Measurements from ENCODE around the gene PXT1. TPM values are rescaled to one million over a fixed set of nuclear protein-coding genes. Genes with fewer than 3 reads are reported as not detected.
A peak's percentile ranks its signal among the peaks of the same experiment; 100 is the strongest.

The PXT1 gene
- total RNA-seq, 2 donors from 2014 or later = 0.24 TPM; not detected in 1

DNA sequence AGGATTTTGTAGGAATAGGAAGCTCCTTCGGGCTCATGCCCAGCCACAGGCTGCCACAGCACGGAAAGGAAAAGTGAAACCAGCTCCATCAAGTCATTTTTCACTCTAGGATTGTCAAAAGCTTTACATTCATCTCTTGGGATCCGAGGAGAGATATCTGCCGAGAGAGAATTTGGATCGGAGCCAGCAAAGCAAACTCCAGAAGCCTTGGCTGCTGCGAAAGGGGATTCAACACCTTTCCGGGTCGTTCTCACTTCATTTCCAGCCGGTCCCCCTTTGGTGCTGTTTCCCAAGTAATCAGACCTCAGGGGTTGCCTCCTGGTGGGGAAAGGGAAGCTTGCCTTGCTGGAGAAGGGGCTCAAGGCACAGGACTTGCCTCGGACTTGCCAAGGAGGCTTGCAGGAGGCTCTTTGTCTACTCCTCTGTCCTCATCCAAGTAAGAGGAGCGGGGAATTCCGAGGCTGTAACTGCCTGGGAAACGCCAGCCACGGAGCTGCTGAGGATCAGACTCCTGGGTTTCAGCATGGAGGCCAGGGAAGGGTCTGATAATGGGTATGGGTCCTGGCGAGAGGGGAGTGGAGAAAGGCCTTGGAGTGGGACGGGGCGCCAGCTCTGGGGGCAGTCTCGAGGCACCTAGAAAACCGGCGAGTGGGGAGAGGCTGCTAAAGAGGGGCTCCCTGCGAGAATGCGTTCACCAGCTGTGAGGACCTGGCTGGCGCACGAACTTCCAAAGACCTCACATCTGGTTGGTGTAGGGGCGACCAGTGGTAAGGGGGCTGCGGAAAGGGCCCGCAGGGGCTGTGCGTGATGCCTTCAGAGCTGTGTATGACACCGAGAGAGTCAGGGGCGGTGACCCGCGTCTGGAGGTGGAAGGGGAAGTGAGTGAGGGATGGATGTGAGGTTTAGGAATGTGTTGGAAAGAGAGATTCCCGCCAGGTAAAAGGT lies 55.9 kb downstream of the PXT1 start:
- Histone ChIP-seq H3K4me1 (peaks cover 0 to 24% of the 10 kb centered on the region in 2 donors), H3K27me3 (no peaks in the 10 kb centered on the region), H3K27ac (peak overlapping the region in 1 of 2 donors; percentile 35), H3K36me3 (no peaks in the 10 kb centered on the region), H3K9me3 (no peaks in the 10 kb centered on the region), H3K4me3 (peak overlapping the region; percentile 41 to 57)
- TF ChIP-seq, protein P1, sequence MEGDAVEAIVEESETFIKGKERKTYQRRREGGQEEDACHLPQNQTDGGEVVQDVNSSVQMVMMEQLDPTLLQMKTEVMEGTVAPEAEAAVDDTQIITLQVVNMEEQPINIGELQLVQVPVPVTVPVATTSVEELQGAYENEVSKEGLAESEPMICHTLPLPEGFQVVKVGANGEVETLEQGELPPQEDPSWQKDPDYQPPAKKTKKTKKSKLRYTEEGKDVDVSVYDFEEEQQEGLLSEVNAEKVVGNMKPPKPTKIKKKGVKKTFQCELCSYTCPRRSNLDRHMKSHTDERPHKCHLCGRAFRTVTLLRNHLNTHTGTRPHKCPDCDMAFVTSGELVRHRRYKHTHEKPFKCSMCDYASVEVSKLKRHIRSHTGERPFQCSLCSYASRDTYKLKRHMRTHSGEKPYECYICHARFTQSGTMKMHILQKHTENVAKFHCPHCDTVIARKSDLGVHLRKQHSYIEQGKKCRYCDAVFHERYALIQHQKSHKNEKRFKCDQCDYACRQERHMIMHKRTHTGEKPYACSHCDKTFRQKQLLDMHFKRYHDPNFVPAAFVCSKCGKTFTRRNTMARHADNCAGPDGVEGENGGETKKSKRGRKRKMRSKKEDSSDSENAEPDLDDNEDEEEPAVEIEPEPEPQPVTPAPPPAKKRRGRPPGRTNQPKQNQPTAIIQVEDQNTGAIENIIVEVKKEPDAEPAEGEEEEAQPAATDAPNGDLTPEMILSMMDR (IDR thresholded peaks at IDR 0.05) = no peak
- DNase-seq (ENCODE audit: low spot score) = no peak

DNA sequence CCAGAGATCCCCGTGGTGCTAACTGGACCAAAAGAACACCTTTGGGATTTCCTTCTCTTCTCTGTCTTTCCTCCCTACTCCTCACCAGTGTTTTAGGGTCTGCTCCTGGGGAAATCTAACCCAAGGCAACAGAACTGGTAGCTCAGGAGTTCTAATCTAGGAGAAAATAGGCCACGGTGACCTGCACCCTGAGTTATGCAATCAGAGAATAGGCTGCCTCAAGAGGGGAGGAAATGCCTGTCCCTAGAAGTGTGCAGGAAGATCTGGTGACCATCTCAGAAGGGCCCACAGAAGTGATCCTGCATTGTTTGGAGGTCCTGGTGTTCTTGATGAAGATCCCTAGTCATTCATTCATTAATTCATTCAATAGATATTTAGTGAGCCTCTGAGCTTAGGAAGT lies 58.6 kb downstream of the PXT1 start:
- peaks cover 0 to 24% of the 10 kb centered on the region in 2 donors for H3K4me1 ChIP-seq

DNA sequence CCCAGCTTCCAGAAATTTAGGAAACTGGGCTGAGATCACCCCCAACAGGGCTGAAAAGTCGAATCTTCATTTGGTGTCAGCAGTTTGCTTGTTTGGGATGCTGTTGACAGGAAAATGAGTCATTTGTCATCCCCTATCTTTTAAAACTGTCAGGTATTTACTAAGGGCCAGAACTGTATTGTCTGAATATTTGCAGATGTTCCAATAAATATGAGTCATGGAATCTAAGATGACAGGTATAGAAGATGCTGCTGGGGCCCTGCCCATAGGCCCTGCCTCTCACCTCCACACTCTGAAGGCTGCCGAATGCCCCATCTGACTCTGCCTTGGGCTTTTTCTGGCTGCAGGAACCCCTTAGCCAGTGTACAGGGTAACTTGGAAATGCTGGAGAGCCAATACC lies 59.0 kb downstream of the PXT1 start:
- DNase-seq (ENCODE audit: low spot score) = no peak
- Histone ChIP-seq H3K4me1 (peaks cover 0 to 24% of the 10 kb centered on the region in 2 donors), H3K27ac (no peak overlapping the region), H3K9me3 (no peaks in the 10 kb centered on the region), H3K36me3 (no peaks in the 10 kb centered on the region), H3K27me3 (no peaks in the 10 kb centered on the region), H3K4me3 (no peak overlapping the region)
- TF ChIP-seq, protein P1 (IDR thresholded peaks at IDR 0.05) = no peak

More for the DNA sequence above, 58.6 kb downstream of the PXT1 start:
- H3K36me3 ChIP-seq = no peaks in the 10 kb centered on the region
- no peaks in the 10 kb centered on the region for H3K27me3 ChIP-seq
- no peak overlapping the region for H3K4me3 ChIP-seq
- no peaks in the 10 kb centered on the region for H3K9me3 ChIP-seq
- no peak for DNase-seq (ENCODE audit: low spot score)
- TF ChIP-seq, protein P1 (IDR thresholded peaks at IDR 0.05) = no peak
- H3K27ac ChIP-seq = no peak overlapping the region

DNA sequence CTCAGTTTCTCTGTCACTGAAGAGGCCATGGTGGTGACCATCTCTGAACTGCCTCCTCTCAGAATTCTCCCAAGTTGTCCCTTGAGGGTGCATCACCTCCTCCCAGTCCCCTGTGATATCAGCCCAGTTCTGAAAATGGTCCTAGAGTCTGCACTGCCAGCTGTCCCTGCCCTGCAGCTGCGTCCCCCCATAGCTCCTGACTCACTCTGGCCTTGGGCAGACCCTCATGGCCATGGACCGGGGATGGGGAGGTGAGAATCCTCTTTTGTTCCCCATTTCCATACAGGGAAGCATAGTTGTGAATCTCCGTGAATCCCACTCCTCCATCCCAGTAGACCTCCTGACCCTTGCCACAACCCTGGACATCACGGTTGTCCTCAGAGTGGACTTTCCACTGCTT lies 59.7 kb downstream of the PXT1 start:
- no peaks in the 10 kb centered on the region for H3K27me3 ChIP-seq
- TF ChIP-seq, protein P1 (IDR thresholded peaks at IDR 0.05) = no peak
- peaks cover 0 to 23% of the 10 kb centered on the region in 2 donors for H3K4me1 ChIP-seq
- no peak overlapping the region for H3K27ac ChIP-seq
- H3K9me3 ChIP-seq = no peaks in the 10 kb centered on the region
- DNase-seq (ENCODE audit: low spot score) = no peak
- no peak overlapping the region for H3K4me3 ChIP-seq
- H3K36me3 ChIP-seq = no peaks in the 10 kb centered on the region

DNA sequence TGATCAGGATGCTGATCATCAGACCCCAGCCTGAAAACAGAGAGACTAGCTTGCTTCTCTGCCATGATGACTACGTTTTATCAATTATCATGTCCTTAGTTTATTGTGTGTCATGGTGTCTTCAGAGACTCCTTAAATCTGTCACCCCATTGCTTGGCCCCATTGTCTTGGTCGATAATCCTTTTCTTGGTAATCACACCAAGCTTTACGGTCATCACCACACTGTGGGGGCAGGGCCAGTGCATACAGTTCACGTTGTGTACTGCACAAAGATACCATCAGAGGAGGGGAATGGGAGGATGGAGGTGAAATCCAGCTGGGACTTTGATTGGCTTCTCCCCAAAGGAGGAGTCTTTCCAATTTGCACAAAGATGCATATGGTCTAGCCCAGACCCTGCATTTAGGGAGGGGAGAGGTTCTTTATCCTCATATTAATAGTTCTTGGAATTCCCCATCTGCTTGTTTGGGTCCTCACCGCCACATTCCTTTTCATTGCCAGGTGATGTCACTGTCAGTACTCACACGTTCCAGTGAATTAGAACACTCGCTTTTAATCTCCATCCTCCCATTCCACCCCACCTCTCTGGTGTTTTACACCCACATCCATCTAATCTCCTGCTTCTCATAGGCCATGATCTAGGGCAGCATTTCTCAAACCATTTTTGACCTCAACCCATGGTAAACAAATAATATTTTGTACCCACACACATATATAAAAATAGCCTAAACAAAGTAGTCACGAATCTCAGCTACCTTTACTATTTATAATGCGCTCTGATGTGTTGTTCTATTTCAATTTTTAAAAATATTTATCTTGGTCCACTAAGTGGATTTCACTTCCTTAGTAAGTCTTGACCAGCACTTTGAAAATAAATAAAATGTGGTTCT lies 60.9 kb downstream of the PXT1 start:
- H3K27me3 ChIP-seq = no peaks in the 10 kb centered on the region
- H3K4me1 ChIP-seq = peaks cover 0 to 11% of the 10 kb centered on the region in 2 donors
- no peaks in the 10 kb centered on the region for H3K9me3 ChIP-seq
- no peak for DNase-seq (ENCODE audit: low spot score)
- H3K27ac ChIP-seq = no peak overlapping the region
- H3K36me3 ChIP-seq = no peaks in the 10 kb centered on the region
- TF ChIP-seq, protein P1 (IDR thresholded peaks at IDR 0.05) = no peak
- no peak overlapping the region for H3K4me3 ChIP-seq

Measured in right atrium auricular region (tissue), 2 donors.